K562 (cell line): Measurements from ENCODE around the gene STUM. TPM values are rescaled to one million over a fixed set of nuclear protein-coding genes. Genes with fewer than 3 reads are reported as not detected.

Experiments
- ARHGAP35 ChIP-seq: fragments of 450-650 bp; IDR thresholded peaks from 2 replicates; pipeline ENCODE4 v1.6.1; 2018; ENCODE audit not compliant: partially characterized antibody
- ARID1B ChIP-seq: fragments of 450-650 bp; IDR thresholded peaks from 2 replicates; pipeline ENCODE4 v1.6.1; 2016; ENCODE audit warnings: antibody characterized with exemption, mild to moderate bottlenecking, inconsistent platforms
- CREB1 ChIP-seq, 2 experiments: sonication (generic) in 1 of 2; formaldehyde crosslinking in 1 of 2; IDR thresholded peaks; 2 replicates each; pipeline versions ENCODE4 v1.6.1 to v1.8.0; 2012 to 2022; ENCODE audit warnings: inconsistent platforms in 1 of 2, mild to moderate bottlenecking in 1 of 2, missing genetic modification reagents in 1 of 2, moderate library complexity in 1 of 2
- DPF2 ChIP-seq: fragments of 450-650 bp; IDR thresholded peaks from 2 replicates; pipeline ENCODE4 v1.6.1; 2016
- HNRNPH1 ChIP-seq: fragments of 200-400 bp; formaldehyde crosslinking; optimal IDR thresholded peaks from 2 replicates; pipeline ENCODE3; 2017; ENCODE audit warnings: low read depth, mild to moderate bottlenecking, low read length, moderate library complexity
- MTA2 ChIP-seq: fragments of 450-650 bp; IDR thresholded peaks from 2 replicates; pipeline ENCODE4 v1.6.1; 2016; ENCODE audit warnings: low read depth
- NFE2L1 ChIP-seq: fragments of 450-650 bp; IDR thresholded peaks from 2 replicates; pipeline ENCODE4 v1.6.1; 2016; ENCODE audit warnings: missing genetic modification characterization, low read depth, mild to moderate bottlenecking, missing compliant biosample characterization, moderate library complexity, borderline replicate concordance
- NR2F6 ChIP-seq: fragments of 450-650 bp; formaldehyde crosslinking; IDR thresholded peaks from 2 replicates; pipeline ENCODE4 v1.4.0; 2020; ENCODE audit warnings: mild to moderate bottlenecking
- NRF1 ChIP-seq, 2 experiments: fragments of 450-650 bp; IDR thresholded peaks in 1 of 2; conservative IDR thresholded peaks in 1 of 2; 2 replicates each; pipeline ENCODE4 v1.6.1; 2014; ENCODE audit warnings: mild to moderate bottlenecking in 2 of 2
- PHF21A ChIP-seq: fragments of 450-650 bp; IDR thresholded peaks from 2 replicates; pipeline ENCODE4 v1.6.1; 2017; ENCODE audit warnings: low read depth, borderline replicate concordance
- PTRF ChIP-seq: fragments of 450-650 bp; IDR thresholded peaks from 2 replicates; pipeline ENCODE4 v1.6.1; 2016; ENCODE audit warnings: mild to moderate bottlenecking, missing genetic modification characterization, missing compliant biosample characterization
- PURB ChIP-seq: sonication (generic); formaldehyde crosslinking; IDR thresholded peaks from 2 replicates; pipeline ENCODE4 v1.9.0; 2021; ENCODE audit warnings: low read depth, mild to moderate bottlenecking, missing genetic modification reagents
- RBM14 ChIP-seq: fragments of 200-400 bp; formaldehyde crosslinking; IDR thresholded peaks from 2 replicates; pipeline ENCODE4 v1.6.1; 2018; ENCODE audit warnings: low read depth, mild to moderate bottlenecking, low read length, moderate library complexity, borderline replicate concordance; ENCODE audit not compliant: insufficient read depth
- SAFB2 ChIP-seq: fragments of 200-400 bp; formaldehyde crosslinking; IDR thresholded peaks from 2 replicates; pipeline ENCODE4 v1.6.1; 2018; ENCODE audit warnings: borderline replicate concordance, low read length, low read depth, moderate library complexity; ENCODE audit not compliant: severe bottlenecking
- SAP30 ChIP-seq: fragments of 200-600 bp; sonication (generic); IDR thresholded peaks from 2 replicates; pipeline ENCODE4 v1.6.1; 2012; ENCODE audit warnings: borderline replicate concordance, low read depth, mild to moderate bottlenecking, moderate library complexity, low read length, control low read depth, inconsistent platforms; ENCODE audit not compliant: insufficient read depth, poor library complexity, severe bottlenecking
- SMARCE1 ChIP-seq: fragments of 450-650 bp; IDR thresholded peaks from 2 replicates; pipeline ENCODE4 v1.7.1; 2016; ENCODE audit warnings: mild to moderate bottlenecking
- SRSF3 ChIP-seq: fragments of 200-400 bp; formaldehyde crosslinking; IDR thresholded peaks from 2 replicates; pipeline ENCODE4 v1.6.1; 2016; ENCODE audit warnings: mild to moderate bottlenecking, low read length, moderate library complexity; ENCODE audit not compliant: insufficient read depth
- SRSF7 ChIP-seq: fragments of 200-400 bp; formaldehyde crosslinking; optimal IDR thresholded peaks from 2 replicates; pipeline ENCODE3; 2017; ENCODE audit warnings: mild to moderate bottlenecking, low read depth, low read length
- STAT5A ChIP-seq: IDR thresholded peaks from 2 replicates; pipeline ENCODE4 v1.6.1; 2012; ENCODE audit warnings: low read length, inconsistent platforms, borderline replicate concordance
- ZNF274 ChIP-seq: IDR thresholded peaks from 2 replicates; pipeline ENCODE4 v1.6.1; 2011; ENCODE audit warnings: low read depth, mild to moderate bottlenecking, low read length, moderate library complexity, borderline replicate concordance
- ZNF324 ChIP-seq: fragments of 250-450 bp; sonication (Bioruptor Pico); IDR thresholded peaks from 2 replicates; pipeline ENCODE4 v1.4.0; 2020; ENCODE audit warnings: mild to moderate bottlenecking
- polyA plus RNA-seq, 8 experiments: library from polyadenylated mRNA; depleted of rRNA in 4 of 8; stranded (reverse) in 5 of 8; unstranded in 3 of 8; fragments of >200 nt; fragmentation: Nextera tagmentation in 2 of 8; fragmentation: Illumina TruSeq in 1 of 8; extraction: Ambion mirVana in 2 of 8; extraction: Trizol in 1 of 8; gene quantifications; 2 replicates each; pipeline versions ENCODE4 v1.2.1 to v1.2.3, GENCODE V29; 2011 to 2014; ENCODE audit warnings: inconsistent platforms in 1 of 8, missing spikeins in 1 of 8
- total RNA-seq, 7 experiments: library from RNA; depleted of rRNA in 6 of 7; stranded (reverse); fragments of >200 nt in 6 of 7; fragmentation: Illumina TruSeq in 2 of 7; extraction: Trizol in 2 of 7; gene quantifications; 2 replicates each; pipeline versions ENCODE4 v1.2.1 to v1.2.3, GENCODE V29; 2011 to 2021; ENCODE audit warnings: low replicate concordance in 1 of 7
- TF ChIP-seq, protein P1 (sequence below): fragments of 450-650 bp; formaldehyde crosslinking; IDR thresholded peaks from 2 replicates; pipeline ENCODE4 v1.4.0; 2022; ENCODE audit warnings: mild to moderate bottlenecking, moderate library complexity
- TF ChIP-seq, protein P2 (sequence below): fragments of 450-650 bp; IDR thresholded peaks from 2 replicates; pipeline ENCODE4 v1.6.1; 2017; ENCODE audit warnings: mild to moderate bottlenecking, moderate library complexity
- TF ChIP-seq, protein P3 (sequence below): sonication (generic); formaldehyde crosslinking; IDR thresholded peaks from 2 replicates; pipeline ENCODE4 v1.8.0; 2022; ENCODE audit warnings: missing genetic modification reagents, mild to moderate bottlenecking, borderline replicate concordance
- TF ChIP-seq, protein P4 (sequence below), 2 experiments: fragments of 450-650 bp in 1 of 2; sonication (generic) in 1 of 2; formaldehyde crosslinking in 1 of 2; IDR thresholded peaks in 1 of 2; conservative IDR thresholded peaks in 1 of 2; 2 replicates each; pipeline versions ENCODE4 v1.6.1 to v1.8.1; 2016 to 2023; ENCODE audit warnings: mild to moderate bottlenecking in 2 of 2, moderate library complexity in 2 of 2, inconsistent platforms in 1 of 2, missing genetic modification reagents in 1 of 2

Gene STUM
- total and polyA plus RNA-seq, 9 of the 15 experiments (the other 6 are each of a cell fraction or from before 2014, with no cell fraction given), result not detected

DNA sequence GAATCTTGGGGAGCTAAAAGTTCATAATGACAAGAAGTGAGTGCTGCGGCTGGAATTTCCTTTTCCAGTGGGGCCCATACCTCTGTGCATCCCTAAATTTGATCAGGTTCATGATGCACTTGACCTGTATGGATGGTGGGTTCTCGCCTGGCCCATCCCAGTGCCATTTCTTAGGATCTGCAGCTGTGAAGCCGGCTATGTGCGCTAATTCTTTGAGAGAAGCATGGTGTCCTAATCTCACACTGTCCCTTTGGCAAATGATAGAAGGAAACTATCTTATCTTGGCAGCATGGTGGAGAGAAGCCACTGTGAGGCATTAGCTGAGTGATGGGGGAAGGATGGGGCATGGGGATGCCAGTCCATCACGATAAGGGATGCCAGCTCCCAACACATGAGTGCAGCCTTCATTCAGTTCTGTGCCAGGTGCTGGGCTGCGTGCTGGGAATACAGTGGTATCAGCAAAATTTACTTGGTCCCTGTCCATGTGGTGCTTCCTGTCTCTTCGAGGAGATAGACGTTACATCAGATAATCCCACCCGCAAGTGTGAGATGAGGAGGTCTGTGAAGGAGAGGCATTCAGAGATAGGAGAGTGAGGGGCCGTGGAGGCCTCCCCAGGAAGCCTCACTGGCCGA is 30.5 kb downstream of the STUM start (continued):
- TF ChIP-seq ZNF324 (peak; percentile 23; the same call in 1 of the 2 replicates), SRSF7 (no peak), SAP30 (no peak), DPF2 (0 out of 2 replicates have a peak, but pooled peaks have one; percentile 8), HNRNPH1 (no peak), SRSF3 (no peak), SMARCE1 (no peak), CREB1 (IDR thresholded peaks at IDR 0.05) (no peak), CREB1 (CRISPR knock-in tag; IDR thresholded peaks at IDR 0.05) (no peak), PURB (CRISPR knock-in tag) (no peak), NFE2L1 (tag) (no peak), PTRF (tag) (no peak), NRF1 (conservative IDR thresholded peaks at IDR 0.05 in 1 of 2, IDR thresholded peaks at IDR 0.05 in 1 of 2) (no peak), SAFB2 (no peak), ZNF274 (no peak), RBM14 (no peak), ARHGAP35 (no peak), MTA2 (no peak), PHF21A (no peak), NR2F6 (CRISPR knock-in tag) (no peak), ARID1B (0 out of 2 replicates have a peak, but pooled peaks have one; percentile 28), STAT5A (no peak)
- TF ChIP-seq, protein P1, sequence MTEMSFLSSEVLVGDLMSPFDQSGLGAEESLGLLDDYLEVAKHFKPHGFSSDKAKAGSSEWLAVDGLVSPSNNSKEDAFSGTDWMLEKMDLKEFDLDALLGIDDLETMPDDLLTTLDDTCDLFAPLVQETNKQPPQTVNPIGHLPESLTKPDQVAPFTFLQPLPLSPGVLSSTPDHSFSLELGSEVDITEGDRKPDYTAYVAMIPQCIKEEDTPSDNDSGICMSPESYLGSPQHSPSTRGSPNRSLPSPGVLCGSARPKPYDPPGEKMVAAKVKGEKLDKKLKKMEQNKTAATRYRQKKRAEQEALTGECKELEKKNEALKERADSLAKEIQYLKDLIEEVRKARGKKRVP (CRISPR knock-in tag), result 0 out of 2 replicates have a peak, but pooled peaks have one; percentile 25
- TF ChIP-seq, protein P2, sequence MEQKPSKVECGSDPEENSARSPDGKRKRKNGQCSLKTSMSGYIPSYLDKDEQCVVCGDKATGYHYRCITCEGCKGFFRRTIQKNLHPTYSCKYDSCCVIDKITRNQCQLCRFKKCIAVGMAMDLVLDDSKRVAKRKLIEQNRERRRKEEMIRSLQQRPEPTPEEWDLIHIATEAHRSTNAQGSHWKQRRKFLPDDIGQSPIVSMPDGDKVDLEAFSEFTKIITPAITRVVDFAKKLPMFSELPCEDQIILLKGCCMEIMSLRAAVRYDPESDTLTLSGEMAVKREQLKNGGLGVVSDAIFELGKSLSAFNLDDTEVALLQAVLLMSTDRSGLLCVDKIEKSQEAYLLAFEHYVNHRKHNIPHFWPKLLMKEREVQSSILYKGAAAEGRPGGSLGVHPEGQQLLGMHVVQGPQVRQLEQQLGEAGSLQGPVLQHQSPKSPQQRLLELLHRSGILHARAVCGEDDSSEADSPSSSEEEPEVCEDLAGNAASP, result no peak
- TF ChIP-seq, protein P3, sequence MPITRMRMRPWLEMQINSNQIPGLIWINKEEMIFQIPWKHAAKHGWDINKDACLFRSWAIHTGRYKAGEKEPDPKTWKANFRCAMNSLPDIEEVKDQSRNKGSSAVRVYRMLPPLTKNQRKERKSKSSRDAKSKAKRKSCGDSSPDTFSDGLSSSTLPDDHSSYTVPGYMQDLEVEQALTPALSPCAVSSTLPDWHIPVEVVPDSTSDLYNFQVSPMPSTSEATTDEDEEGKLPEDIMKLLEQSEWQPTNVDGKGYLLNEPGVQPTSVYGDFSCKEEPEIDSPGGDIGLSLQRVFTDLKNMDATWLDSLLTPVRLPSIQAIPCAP, result no peak
- TF ChIP-seq, protein P4, sequence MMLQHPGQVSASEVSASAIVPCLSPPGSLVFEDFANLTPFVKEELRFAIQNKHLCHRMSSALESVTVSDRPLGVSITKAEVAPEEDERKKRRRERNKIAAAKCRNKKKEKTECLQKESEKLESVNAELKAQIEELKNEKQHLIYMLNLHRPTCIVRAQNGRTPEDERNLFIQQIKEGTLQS (IDR thresholded peaks at IDR 0.05), result no peak
- TF ChIP-seq, protein P4 (CRISPR knock-in tag; conservative IDR thresholded peaks at IDR 0.05), result no peak
